HepG2 (cell line): ENCODE measurements around the gene RPS6KB2. TPM values are rescaled to one million over a fixed set of nuclear protein-coding genes. Genes with fewer than 3 reads are reported as not detected.
A peak's percentile ranks its signal among the peaks of the same experiment; 100 is the strongest.

ENCODE experiments used
- ATAC-seq: fragments of 200-7000 bp; cut with Tn5 transposase; 3 replicates; pipeline ENCODE4 v1.9.1; 2020; ENCODE audit warnings: mild to moderate bottlenecking, moderate library complexity
- BruUV-seq: library from RNA; stranded (reverse); fragments of 400-500 nt; replicated peaks from 2 replicates; lab custom pipeline; 2021; lab: Mats Ljungman, UMichigan
- CTCF ChIA-PET: fragments of 300-600 bp; formaldehyde crosslinking; extraction: SDS; loops from one replicate; lab custom pipeline; 2021; ENCODE audit warnings: low total read pairs, inconsistent platforms, low intra/inter-chr PET ratio; lab: Yijun Ruan, JAX
- POLR2A ChIA-PET: fragments of 350-600 bp; sonication (Branson Sonifier 250); formaldehyde crosslinking; loops from one replicate; lab custom pipeline; 2020; ENCODE audit warnings: antibody characterized with exemption, inconsistent platforms; lab: Yijun Ruan, JAX
- DNase-seq: peaks from one replicate; pipeline ENCODE4 v3.0.0-alpha.2; 2015; ENCODE audit warnings: low spot score
- FAIRE-seq: peaks from 3 replicates; lab custom pipeline; 2011; peaks lifted over from hg19 to GRCh38; lab: Jason Lieb, UNC
- H2AFZ ChIP-seq: one replicate; pipeline ENCODE4 v1.6.1; 2011; ENCODE audit warnings: low read length, inconsistent platforms
- H3K27ac ChIP-seq: fragments of 300-600 bp; 3 replicates; pipeline ENCODE4 v1.8.0; 2011; ENCODE audit warnings: mixed run types, mild to moderate bottlenecking, mixed read lengths, low read length, inconsistent platforms; ENCODE audit not compliant: insufficient read depth; ENCODE audit errors: extremely low read length
- H3K27me3 ChIP-seq, 2 experiments: fragments of 200-600 bp in 1 of 2; 2 replicates in 1 of 2; 3 replicates in 1 of 2; pipeline versions ENCODE4 v1.6.0 to v1.8.0; 2011; ENCODE audit warnings: low read length in 2 of 2, mild to moderate bottlenecking in 2 of 2, moderate library complexity in 2 of 2, inconsistent platforms in 1 of 2; ENCODE audit not compliant: insufficient read depth in 2 of 2, control insufficient read depth in 1 of 2
- H3K36me3 ChIP-seq, 2 experiments: fragments of 200-600 bp in 1 of 2; replicated peaks in 1 of 2; 2 replicates in 1 of 2; 3 replicates in 1 of 2; pipeline versions ENCODE4 v1.5.1 to v1.8.0; 2011; ENCODE audit warnings: low read length in 2 of 2, inconsistent platforms in 1 of 2; ENCODE audit not compliant: insufficient read depth in 2 of 2, control insufficient read depth in 1 of 2
- H3K4me1 ChIP-seq: 2 replicates; pipeline ENCODE4 v1.5.1; 2012; ENCODE audit warnings: low read length, inconsistent platforms; ENCODE audit not compliant: insufficient read depth
- H3K4me2 ChIP-seq: 2 replicates; pipeline ENCODE4 v1.6.0; 2011; ENCODE audit warnings: low read depth, low read length, inconsistent platforms
- H3K4me3 ChIP-seq, 3 experiments: fragments of 200-600 bp in 1 of 3; sonication (generic), shearing (Covaris generic) in 1 of 3; replicated peaks in 1 of 3; 2 replicates each; pipeline ENCODE4 v1.5.1; 2011 to 2016; ENCODE audit warnings: low read length in 3 of 3, inconsistent platforms in 2 of 3, low read depth in 2 of 3, mild to moderate bottlenecking in 2 of 3, control low read depth in 1 of 3, mixed read lengths in 1 of 3; ENCODE audit not compliant: insufficient read depth in 1 of 3
- H3K79me2 ChIP-seq: one replicate; pipeline ENCODE4 v1.6.1; 2011; ENCODE audit warnings: low read length, inconsistent platforms; ENCODE audit not compliant: insufficient read depth
- H3K9ac ChIP-seq: 2 replicates; pipeline ENCODE4 v1.6.0; 2011; ENCODE audit warnings: mild to moderate bottlenecking, low read depth, low read length, inconsistent platforms; ENCODE audit not compliant: insufficient read depth
- H3K9me3 ChIP-seq: 2 replicates; pipeline ENCODE4 v1.5.1; 2012; ENCODE audit warnings: mild to moderate bottlenecking, low read length
- H4K20me1 ChIP-seq: 2 replicates; pipeline ENCODE4 v1.6.0; 2011; ENCODE audit warnings: inconsistent platforms, mild to moderate bottlenecking, low read length, moderate library complexity; ENCODE audit not compliant: insufficient read depth
- ATRX ChIP-seq: sonication (generic); formaldehyde crosslinking; IDR thresholded peaks from 2 replicates; pipeline ENCODE4 v1.4.0; 2020; ENCODE audit warnings: missing genetic modification reagents, borderline replicate concordance
- CBFB ChIP-seq: sonication (generic); formaldehyde crosslinking; IDR thresholded peaks from 2 replicates; pipeline ENCODE4 v1.4.0; 2020; ENCODE audit warnings: missing genetic modification reagents
- FOXC1 ChIP-seq: sonication (generic); formaldehyde crosslinking; IDR thresholded peaks from 2 replicates; pipeline ENCODE4 v1.8.0; 2022; ENCODE audit warnings: mild to moderate bottlenecking, missing genetic modification reagents, borderline replicate concordance
- FOXO1 ChIP-seq: sonication (generic); formaldehyde crosslinking; IDR thresholded peaks from 2 replicates; pipeline ENCODE4 v1.4.0; 2020; ENCODE audit warnings: missing genetic modification reagents
- HNRNPUL1 ChIP-seq: fragments of 200-400 bp; formaldehyde crosslinking; IDR thresholded peaks from 2 replicates; pipeline ENCODE4 v1.6.1; 2017; ENCODE audit warnings: low read depth, mild to moderate bottlenecking, low read length, moderate library complexity
- MATR3 ChIP-seq: sonication (generic); formaldehyde crosslinking; IDR thresholded peaks from 2 replicates; pipeline ENCODE4 v1.4.0; 2020; ENCODE audit warnings: missing genetic modification reagents
- SMARCE1 ChIP-seq: fragments of 450-650 bp; IDR thresholded peaks from 2 replicates; pipeline ENCODE4 v1.6.1; 2017; ENCODE audit warnings: borderline replicate concordance
- ZBTB7A ChIP-seq: sonication (generic); formaldehyde crosslinking; IDR thresholded peaks from 2 replicates; pipeline ENCODE4 v1.8.0; 2022; ENCODE audit warnings: mild to moderate bottlenecking, missing genetic modification reagents
- ZMYM3 ChIP-seq: sonication (generic); formaldehyde crosslinking; IDR thresholded peaks from 2 replicates; pipeline ENCODE4 v1.5.1; 2020; ENCODE audit warnings: mild to moderate bottlenecking, missing genetic modification reagents
- ZNF225 ChIP-seq: sonication (generic); formaldehyde crosslinking; IDR thresholded peaks from 2 replicates; pipeline ENCODE4 v1.4.0; 2020; ENCODE audit warnings: mild to moderate bottlenecking, missing genetic modification reagents
- ZNF589 ChIP-seq: sonication (generic); formaldehyde crosslinking; conservative IDR thresholded peaks from 2 replicates; pipeline ENCODE4 v1.8.0; 2022; ENCODE audit warnings: mild to moderate bottlenecking, moderate library complexity, missing genetic modification reagents
- ZNF709 ChIP-seq: sonication (generic); formaldehyde crosslinking; IDR thresholded peaks from 2 replicates; pipeline ENCODE4 v1.5.0; 2020; ENCODE audit warnings: mild to moderate bottlenecking, missing genetic modification reagents
- ZNF766 ChIP-seq: sonication (generic); formaldehyde crosslinking; IDR thresholded peaks from 2 replicates; pipeline ENCODE4 v1.5.0; 2020; ENCODE audit warnings: missing genetic modification reagents, borderline replicate concordance
- ZNF773 ChIP-seq: sonication (generic); formaldehyde crosslinking; IDR thresholded peaks from 2 replicates; pipeline ENCODE4 v1.4.0; 2020; ENCODE audit warnings: missing genetic modification reagents, borderline replicate concordance
- ZSCAN12 ChIP-seq: sonication (generic); formaldehyde crosslinking; IDR thresholded peaks from 2 replicates; pipeline ENCODE4 v1.9.0; 2021; ENCODE audit warnings: mild to moderate bottlenecking, missing genetic modification reagents
- WGBS: methylation state at CpG from one replicate; pipeline ENCODE4 v1.1.6; 2017; ENCODE audit warnings: low lambda C conversion rate; 5-methylcytosine and 5-hydroxymethylcytosine counted together
- in situ Hi-C: cut with HindIII; loops from 2 replicates; pipeline ENCODE4 v1.10.0; 2017; ENCODE audit warnings: low pct_unique_long_range_greater_than_20kb; ENCODE audit not compliant: extremely low pct_ligation_motif_present
- intact Hi-C: fragments of 100-400 bp; cut with micrococcal nuclease; formaldehyde crosslinking; loops from one replicate; pipeline ENCODE4 v1.10.0; 2022; ENCODE audit not compliant: unreplicated experiment
- polyA plus RNA-seq, 8 experiments: library from polyadenylated mRNA; depleted of rRNA in 3 of 8; stranded (reverse) in 7 of 8; unstranded in 1 of 8; fragments of >200 nt; fragmentation: Illumina TruSeq in 4 of 8; extraction: Trizol in 4 of 8; gene quantifications; 2 replicates each; pipeline versions ENCODE4 v1.2.1 to v1.2.3, GENCODE V29; 2011 to 2016; ENCODE audit warnings: low read depth in 4 of 8, missing spikeins in 1 of 8, mixed read lengths in 1 of 8; ENCODE audit not compliant: insufficient read depth in 1 of 8
- total RNA-seq, 5 experiments: library from RNA; depleted of rRNA; stranded (reverse); fragments of >200 nt; fragmentation: Illumina TruSeq; extraction: Trizol; gene quantifications; 2 replicates each; pipeline ENCODE4 v1.2.3, GENCODE V29; 2016; ENCODE audit warnings: low read depth in 1 of 5
- TF ChIP-seq, protein P1 (sequence below): sonication (generic); formaldehyde crosslinking; IDR thresholded peaks from 2 replicates; pipeline ENCODE4 v1.5.0; 2020; ENCODE audit warnings: mild to moderate bottlenecking, missing genetic modification reagents
- TF ChIP-seq, protein P2 (sequence below): sonication (generic); formaldehyde crosslinking; IDR thresholded peaks from 2 replicates; pipeline ENCODE4 v1.5.0; 2020; ENCODE audit warnings: mild to moderate bottlenecking, low read depth, missing genetic modification reagents, borderline replicate concordance

Gene RPS6KB2
- total and polyA plus RNA-seq, 2 of the 13 experiments (the other 11 are each of a cell fraction or from before 2014, with no cell fraction given), result 52.9 to 54.8 TPM

DNA sequence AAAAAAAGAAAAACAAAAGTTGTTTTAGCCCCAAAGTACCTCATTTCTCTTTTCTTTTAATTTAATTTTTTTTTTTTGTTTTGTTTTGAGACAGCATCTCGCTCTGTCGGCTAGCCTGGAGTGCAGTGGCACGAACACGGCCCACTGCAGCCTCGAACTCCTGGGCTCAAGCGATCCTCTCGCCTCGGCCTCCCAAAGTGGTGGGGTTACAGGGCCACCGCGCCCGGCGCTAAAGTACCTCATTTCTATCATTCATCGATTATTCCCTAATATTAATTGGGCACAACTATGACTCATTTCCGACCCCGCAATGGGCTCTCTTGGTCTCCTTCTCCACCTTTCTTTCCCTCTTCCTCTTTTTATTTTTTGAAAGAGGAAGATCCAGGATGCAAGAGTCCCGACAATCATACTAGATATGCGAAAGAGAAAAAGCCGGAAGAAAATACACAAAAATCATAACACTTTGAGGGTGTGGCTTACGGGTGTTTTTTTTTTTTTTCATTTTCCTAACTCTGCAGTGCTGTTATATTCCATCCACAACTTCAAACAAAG lies 54.1 kb downstream of the RPS6KB2 start (continued):
- TF ChIP-seq ZNF773 (CRISPR knock-in tag), result no peak
- TF ChIP-seq MATR3 (CRISPR knock-in tag), result no peak
- TF ChIP-seq ZNF766 (CRISPR knock-in tag), result no peak
- no peak for TF ChIP-seq ZSCAN12
- TF ChIP-seq HNRNPUL1, result no peak
- TF ChIP-seq, protein P1, sequence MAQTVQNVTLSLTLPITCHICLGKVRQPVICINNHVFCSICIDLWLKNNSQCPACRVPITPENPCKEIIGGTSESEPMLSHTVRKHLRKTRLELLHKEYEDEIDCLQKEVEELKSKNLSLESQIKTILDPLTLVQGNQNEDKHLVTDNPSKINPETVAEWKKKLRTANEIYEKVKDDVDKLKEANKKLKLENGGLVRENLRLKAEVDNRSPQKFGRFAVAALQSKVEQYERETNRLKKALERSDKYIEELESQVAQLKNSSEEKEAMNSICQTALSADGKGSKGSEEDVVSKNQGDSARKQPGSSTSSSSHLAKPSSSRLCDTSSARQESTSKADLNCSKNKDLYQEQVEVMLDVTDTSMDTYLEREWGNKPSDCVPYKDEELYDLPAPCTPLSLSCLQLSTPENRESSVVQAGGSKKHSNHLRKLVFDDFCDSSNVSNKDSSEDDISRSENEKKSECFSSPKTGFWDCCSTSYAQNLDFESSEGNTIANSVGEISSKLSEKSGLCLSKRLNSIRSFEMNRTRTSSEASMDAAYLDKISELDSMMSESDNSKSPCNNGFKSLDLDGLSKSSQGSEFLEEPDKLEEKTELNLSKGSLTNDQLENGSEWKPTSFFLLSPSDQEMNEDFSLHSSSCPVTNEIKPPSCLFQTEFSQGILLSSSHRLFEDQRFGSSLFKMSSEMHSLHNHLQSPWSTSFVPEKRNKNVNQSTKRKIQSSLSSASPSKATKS (CRISPR knock-in tag), result no peak

DNA sequence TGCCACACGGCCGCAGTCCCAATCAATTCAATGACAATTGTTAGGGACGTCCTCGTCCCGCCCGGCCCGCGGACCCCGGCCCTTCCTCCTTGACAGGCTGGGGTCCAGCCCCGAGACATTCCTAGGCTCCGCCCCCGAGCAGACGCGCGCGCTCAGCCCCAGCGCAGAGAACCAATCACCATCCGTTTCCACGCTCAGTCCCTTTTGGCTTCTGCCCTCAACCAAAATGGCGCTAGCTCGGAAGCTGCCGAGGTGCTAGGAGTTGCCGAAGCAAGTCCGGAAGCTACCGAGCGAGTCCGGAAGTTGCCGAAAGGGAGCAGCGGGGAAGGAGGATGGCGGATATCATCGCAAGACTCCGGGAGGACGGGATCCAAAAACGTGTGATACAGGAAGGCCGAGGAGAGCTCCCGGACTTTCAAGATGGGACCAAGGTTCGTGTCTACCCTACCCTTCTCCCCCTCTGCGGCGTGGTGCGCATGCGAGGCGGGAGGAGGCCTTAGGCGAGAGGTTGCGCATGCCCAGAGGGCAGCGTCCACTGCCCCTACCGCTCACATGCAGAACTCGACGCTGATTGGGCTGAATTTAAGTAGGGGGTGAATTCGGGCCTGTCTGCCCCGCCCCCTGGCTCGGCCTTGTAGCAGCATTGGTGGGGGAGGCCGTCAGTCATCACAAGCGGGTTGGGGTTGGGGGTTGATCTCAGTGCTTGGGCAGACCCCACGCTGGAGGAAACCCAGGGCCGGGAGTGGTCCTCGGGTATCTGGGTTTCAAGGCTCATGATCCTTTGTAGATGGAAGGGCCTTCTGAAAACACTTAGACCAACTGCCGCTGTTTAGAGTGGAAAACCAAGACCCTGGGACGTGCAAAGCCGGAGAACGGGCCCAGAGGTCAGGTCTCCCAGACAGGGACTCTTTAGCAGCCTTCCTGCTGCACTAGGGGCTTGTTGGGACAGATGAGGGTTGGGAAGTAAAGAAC lies 54.8 kb downstream of the RPS6KB2 start, which contains the start of gene AIP:
Gene AIP (plus strand): TSS at position 200 of the 972 bp plus-strand sequence. CDS start 133 bp downstream, at position 333.
- in situ Hi-C loops, result no loop called here
- 9% methylated on average over 42 of the region's 60 CpGs for WGBS
- H4K20me1 ChIP-seq, result no peaks in the 10 kb centered on the region
- peak within 1 kb of the TSS; percentile 68 for H3K4me2 ChIP-seq
- no peaks in the 10 kb centered on the region for H3K79me2 ChIP-seq
- H3K9me3 ChIP-seq, result no peaks in the 10 kb centered on the region
- FAIRE-seq, result peak; percentile 98
- peak within 1 kb of the TSS; percentile 66 for H3K27ac ChIP-seq
- ChIA-PET POLR2A (interaction anchor here (0.6 to 1.0 kb wide), 13 partner anchors 8 to 322 kb away, joined by 3 to 14 read pairs (median 4); partner anchors contain the start of genes NUDT8, PITPNM1, POLD4 and PPP1CA), CTCF (interaction anchor here (1.1 kb wide), 1 partner anchor 81 kb away, joined by 3 read pairs; the partner anchor contains the start of gene PPP1CA)
- peak within 1 kb of the TSS; percentile 72 for H3K9ac ChIP-seq
- BruUV-seq, result TSS peak; percentile 84
- peak; percentile 97 for ATAC-seq
- H3K4me3 ChIP-seq, result peak within 1 kb of the TSS; percentile 59 to 75 (median 59)
- peak within 1 kb of the TSS; percentile 83 for H2AFZ ChIP-seq
- peaks cover 34% of the 10 kb centered on the region for H3K4me1 ChIP-seq
- H3K36me3 ChIP-seq, result peaks cover 2 to 11% of the 10 kb centered on the region in 2 experiments; a peak in 3 of 5 replicates
- no peaks in the 10 kb centered on the region for H3K27me3 ChIP-seq
- intact Hi-C loops, result no loop called here
- DNase-seq, result peak; percentile 95
- TF ChIP-seq ZNF589 (CRISPR knock-in tag), result peak; percentile 92
- TF ChIP-seq FOXC1 (CRISPR knock-in tag), result peak; percentile 99
- TF ChIP-seq, protein P2, sequence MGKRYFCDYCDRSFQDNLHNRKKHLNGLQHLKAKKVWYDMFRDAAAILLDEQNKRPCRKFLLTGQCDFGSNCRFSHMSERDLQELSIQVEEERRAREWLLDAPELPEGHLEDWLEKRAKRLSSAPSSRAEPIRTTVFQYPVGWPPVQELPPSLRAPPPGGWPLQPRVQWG (CRISPR knock-in tag), result no peak
- peak; percentile 99 for TF ChIP-seq ZNF709 (CRISPR knock-in tag)
- TF ChIP-seq CBFB (CRISPR knock-in tag), result peak; percentile 86; the same call in 1 of the 2 replicates
- no peak for TF ChIP-seq SMARCE1
- peak; percentile 59 for TF ChIP-seq FOXO1 (CRISPR knock-in tag)
- peak; percentile 89 for TF ChIP-seq ZBTB7A (CRISPR knock-in tag)
- no peak for TF ChIP-seq ATRX (CRISPR knock-in tag)
- 0 out of 2 replicates have a peak, but pooled peaks have one; percentile 36 for TF ChIP-seq ZMYM3 (CRISPR knock-in tag)
- peak; percentile 94; the same call in 1 of the 2 replicates for TF ChIP-seq ZNF225 (CRISPR knock-in tag)
